Uterus (tissue), 2 donors: ENCODE data around the gene FLNB.

Experiments
- POLR2A ChIP-seq, 2 donors: fragments of 450-650 bp; IDR thresholded peaks; one replicate each; pipeline ENCODE4 v1.6.1; 2016; ENCODE audit warnings: antibody characterized with exemption in 2 of 2, mild to moderate bottlenecking in 1 of 2, moderate library complexity in 1 of 2
- TF ChIP-seq, protein P1 (sequence below), 4 experiments: fragments of 200-600 bp in 2 of 4; fragments of 450-650 bp in 2 of 4; sonication (generic) in 2 of 4; IDR thresholded peaks; one replicate each; pipeline ENCODE4 v1.5.1; 2016 to 2019; ENCODE audit warnings: antibody characterized with exemption in 4 of 4, mild to moderate bottlenecking in 2 of 4, moderate library complexity in 1 of 4

DNA sequence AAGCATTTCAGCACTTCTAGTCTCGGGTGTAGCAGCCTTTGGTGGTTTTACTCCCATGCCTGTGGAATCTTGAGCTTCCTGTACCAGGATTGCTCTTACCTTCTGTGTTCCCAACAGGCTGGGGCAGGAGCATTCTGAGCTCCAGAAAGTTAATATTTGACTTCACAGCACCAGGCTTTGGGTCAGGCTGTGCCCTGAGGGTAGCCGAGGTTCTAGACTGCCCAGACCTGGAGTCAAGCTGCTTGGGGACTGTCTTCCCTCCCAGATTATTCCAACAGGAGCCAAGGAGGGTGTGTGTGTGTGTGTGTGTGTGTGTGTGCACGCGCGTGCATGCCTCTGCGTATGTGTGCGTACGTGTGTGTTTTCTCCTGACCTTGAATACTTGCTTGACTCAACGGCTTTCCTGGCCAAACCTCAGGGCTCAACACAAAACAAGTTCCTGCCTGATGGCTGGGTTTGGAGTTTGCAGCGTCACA lies 94.8 kb downstream of the FLNB start:
- TF ChIP-seq, protein P1, sequence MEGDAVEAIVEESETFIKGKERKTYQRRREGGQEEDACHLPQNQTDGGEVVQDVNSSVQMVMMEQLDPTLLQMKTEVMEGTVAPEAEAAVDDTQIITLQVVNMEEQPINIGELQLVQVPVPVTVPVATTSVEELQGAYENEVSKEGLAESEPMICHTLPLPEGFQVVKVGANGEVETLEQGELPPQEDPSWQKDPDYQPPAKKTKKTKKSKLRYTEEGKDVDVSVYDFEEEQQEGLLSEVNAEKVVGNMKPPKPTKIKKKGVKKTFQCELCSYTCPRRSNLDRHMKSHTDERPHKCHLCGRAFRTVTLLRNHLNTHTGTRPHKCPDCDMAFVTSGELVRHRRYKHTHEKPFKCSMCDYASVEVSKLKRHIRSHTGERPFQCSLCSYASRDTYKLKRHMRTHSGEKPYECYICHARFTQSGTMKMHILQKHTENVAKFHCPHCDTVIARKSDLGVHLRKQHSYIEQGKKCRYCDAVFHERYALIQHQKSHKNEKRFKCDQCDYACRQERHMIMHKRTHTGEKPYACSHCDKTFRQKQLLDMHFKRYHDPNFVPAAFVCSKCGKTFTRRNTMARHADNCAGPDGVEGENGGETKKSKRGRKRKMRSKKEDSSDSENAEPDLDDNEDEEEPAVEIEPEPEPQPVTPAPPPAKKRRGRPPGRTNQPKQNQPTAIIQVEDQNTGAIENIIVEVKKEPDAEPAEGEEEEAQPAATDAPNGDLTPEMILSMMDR (IDR thresholded peaks at IDR 0.05), result no peak
- TF ChIP-seq POLR2A (IDR thresholded peaks at IDR 0.05), result no peak
